ENCODE measurements around the gene SCMH1.
A peak's percentile ranks its signal among the peaks of the same experiment; 100 is the strongest.

The SCMH1 gene

DNA sequence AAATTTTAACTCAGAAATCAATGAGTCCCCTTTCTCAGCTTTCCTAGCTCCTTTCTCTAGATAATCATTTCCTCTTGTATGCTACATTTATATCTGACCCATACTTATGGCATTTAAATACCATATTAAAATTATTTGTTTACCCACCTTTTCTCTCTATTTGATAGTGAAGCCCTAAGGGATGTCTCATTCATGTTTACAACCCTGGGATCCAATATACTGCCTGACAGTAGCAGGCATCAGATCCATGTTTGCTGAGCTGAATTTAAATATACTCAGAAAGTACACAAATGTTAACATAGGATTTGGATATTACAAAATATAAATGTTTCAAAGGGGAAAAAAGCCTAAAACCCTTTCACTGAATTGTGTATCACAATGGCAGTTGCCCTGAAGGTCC, 26.5 kb downstream of the SCMH1 start:
- TF ChIP-seq ZXDB (tag by site-specific recombination; IDR thresholded peaks at IDR 0.05) (no peak), ZNF621 (tag by site-specific recombination; IDR thresholded peaks at IDR 0.05) (no peak), INSM2 (tag by site-specific recombination; IDR thresholded peaks at IDR 0.05) (no peak), REST (tag by site-specific recombination; IDR thresholded peaks at IDR 0.05) (no peak), ZSCAN30 (tag by site-specific recombination; IDR thresholded peaks at IDR 0.05) (no peak), ZNF362 (tag by site-specific recombination; IDR thresholded peaks at IDR 0.05) (no peak), MEIS1 (CRISPR knock-in tag; IDR thresholded peaks at IDR 0.05; ENCODE audit: borderline replicate concordance) (no peak), ZNF701 (tag by site-specific recombination; IDR thresholded peaks at IDR 0.05) (no peak), HOXD13 (CRISPR knock-in tag; IDR thresholded peaks at IDR 0.05; ENCODE audit: borderline replicate concordance) (no peak), ZNF426 (tag by site-specific recombination; IDR thresholded peaks at IDR 0.05) (no peak), ZBTB1 (tag by site-specific recombination; IDR thresholded peaks at IDR 0.05) (no peak), ZNF704 (tag by site-specific recombination; IDR thresholded peaks at IDR 0.05) (no peak), ZNF155 (tag by site-specific recombination; IDR thresholded peaks at IDR 0.05) (no peak), ZNF157 (tag by site-specific recombination; IDR thresholded peaks at IDR 0.05) (no peak)
- Histone ChIP-seq H3K4me3 (ENCODE audit: low read depth, low read length) (no peak overlapping the region), H3K4me1 (ENCODE audit: control insufficient read depth, insufficient read depth, low read length) (peaks cover 4% of the 10 kb centered on the region; the same call in 1 of the 2 replicates), H3K36me3 (ENCODE audit: control insufficient read depth in 2 of 2, insufficient read depth in 1 of 2, low read length in 2 of 2) (peaks cover 3 to 19% of the 10 kb centered on the region in 2 experiments; a peak in 2 of 3 replicates), H3K9me3 (ENCODE audit: control insufficient read depth, insufficient read depth, low read depth, low read length) (no peaks in the 10 kb centered on the region), H3K27ac (ENCODE audit: extremely low read depth, low read depth, low read length) (no peak overlapping the region)
- CTCF ChIA-PET = interaction anchor here (0.7 to 1.2 kb wide), 3 partner anchors 93 to 510 kb away, joined by 4 to 5 read pairs (median 4); no protein-coding TSS in a partner anchor
- POLR2A ChIA-PET = no interaction called here

DNA sequence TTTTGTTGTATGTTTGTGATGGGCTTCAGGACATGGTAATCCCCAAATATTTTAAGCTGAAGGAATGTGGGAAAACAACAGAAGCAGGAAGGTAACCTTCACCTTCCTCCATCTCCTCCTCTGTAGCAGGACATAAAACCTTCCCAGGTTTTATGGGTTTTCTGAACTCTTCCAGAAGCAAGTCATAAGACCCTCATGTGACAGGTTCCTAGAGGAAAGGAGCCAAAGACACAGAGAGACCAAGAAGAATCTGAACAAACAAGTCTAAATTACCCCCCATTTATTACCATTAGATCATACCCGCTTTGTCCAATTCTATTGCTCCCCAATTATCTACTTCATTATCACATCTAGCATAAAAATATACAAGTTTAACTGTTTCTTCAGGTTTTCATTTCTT, 28.8 kb downstream of the SCMH1 start:
- no peaks in the 10 kb centered on the region for H3K9me3 ChIP-seq (ENCODE audit: control insufficient read depth, insufficient read depth, low read depth, low read length)
- TF ChIP-seq ZNF175 (tag by site-specific recombination; IDR thresholded peaks at IDR 0.05) (no peak), KLF1 (tag by site-specific recombination; IDR thresholded peaks at IDR 0.05) (no peak)
- TF ChIP-seq, protein P1, sequence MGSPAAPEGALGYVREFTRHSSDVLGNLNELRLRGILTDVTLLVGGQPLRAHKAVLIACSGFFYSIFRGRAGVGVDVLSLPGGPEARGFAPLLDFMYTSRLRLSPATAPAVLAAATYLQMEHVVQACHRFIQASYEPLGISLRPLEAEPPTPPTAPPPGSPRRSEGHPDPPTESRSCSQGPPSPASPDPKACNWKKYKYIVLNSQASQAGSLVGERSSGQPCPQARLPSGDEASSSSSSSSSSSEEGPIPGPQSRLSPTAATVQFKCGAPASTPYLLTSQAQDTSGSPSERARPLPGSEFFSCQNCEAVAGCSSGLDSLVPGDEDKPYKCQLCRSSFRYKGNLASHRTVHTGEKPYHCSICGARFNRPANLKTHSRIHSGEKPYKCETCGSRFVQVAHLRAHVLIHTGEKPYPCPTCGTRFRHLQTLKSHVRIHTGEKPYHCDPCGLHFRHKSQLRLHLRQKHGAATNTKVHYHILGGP (tag by site-specific recombination; IDR thresholded peaks at IDR 0.05) = peak; percentile 35; the same call in 1 of the 2 replicates
- CTCF ChIA-PET = interaction anchor here (0.7 kb wide), 1 partner anchor 92 kb away, joined by 3 read pairs; no protein-coding TSS in a partner anchor
- no peak overlapping the region for H3K27ac ChIP-seq (ENCODE audit: extremely low read depth, low read depth, low read length)
- POLR2A ChIA-PET = no interaction called here
- H3K4me3 ChIP-seq (ENCODE audit: low read depth, low read length) = no peak overlapping the region
- H3K4me1 ChIP-seq (ENCODE audit: control insufficient read depth, insufficient read depth, low read length) = peaks cover 4% of the 10 kb centered on the region; the same call in 1 of the 2 replicates
- peaks cover 3% of the 10 kb centered on the region in 2 experiments; a peak in 2 of 3 replicates for H3K36me3 ChIP-seq (ENCODE audit: control insufficient read depth in 2 of 2, insufficient read depth in 1 of 2, low read length in 2 of 2)
